Measurements from ENCODE around the gene STRBP. TPM values are rescaled to one million over a fixed set of nuclear protein-coding genes. Genes with fewer than 3 reads are reported as not detected.

The STRBP gene
- total RNA-seq, 1 donor from 2014 or later: 9.1 TPM

DNA sequence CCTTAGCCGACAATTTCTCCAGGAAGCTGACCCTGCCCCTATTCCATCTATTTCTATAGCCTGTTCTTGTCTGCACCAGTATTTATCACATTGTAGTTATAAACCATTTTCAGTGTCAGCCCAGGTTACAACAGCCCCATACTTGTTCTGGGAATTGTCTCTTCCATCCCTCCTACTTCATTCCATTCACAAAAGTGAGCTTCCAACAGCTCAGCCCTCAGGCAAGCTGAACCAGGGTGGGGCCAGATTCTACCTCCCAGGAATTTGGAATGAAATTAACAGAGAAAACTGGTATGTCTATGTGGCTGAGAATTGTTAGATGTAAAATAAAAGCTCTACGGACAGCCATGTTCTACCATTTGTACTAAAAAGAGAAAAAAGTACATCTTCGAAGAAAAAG is 36.1 kb downstream of the STRBP start:
- TF ChIP-seq POLR2AphosphoS5 (IDR thresholded peaks at IDR 0.05; ENCODE audit: insufficient read depth in 1 of 2, low read depth in 1 of 2) (no peak), POLR2A (IDR thresholded peaks at IDR 0.05) (no peak)
- TF ChIP-seq, protein P1, sequence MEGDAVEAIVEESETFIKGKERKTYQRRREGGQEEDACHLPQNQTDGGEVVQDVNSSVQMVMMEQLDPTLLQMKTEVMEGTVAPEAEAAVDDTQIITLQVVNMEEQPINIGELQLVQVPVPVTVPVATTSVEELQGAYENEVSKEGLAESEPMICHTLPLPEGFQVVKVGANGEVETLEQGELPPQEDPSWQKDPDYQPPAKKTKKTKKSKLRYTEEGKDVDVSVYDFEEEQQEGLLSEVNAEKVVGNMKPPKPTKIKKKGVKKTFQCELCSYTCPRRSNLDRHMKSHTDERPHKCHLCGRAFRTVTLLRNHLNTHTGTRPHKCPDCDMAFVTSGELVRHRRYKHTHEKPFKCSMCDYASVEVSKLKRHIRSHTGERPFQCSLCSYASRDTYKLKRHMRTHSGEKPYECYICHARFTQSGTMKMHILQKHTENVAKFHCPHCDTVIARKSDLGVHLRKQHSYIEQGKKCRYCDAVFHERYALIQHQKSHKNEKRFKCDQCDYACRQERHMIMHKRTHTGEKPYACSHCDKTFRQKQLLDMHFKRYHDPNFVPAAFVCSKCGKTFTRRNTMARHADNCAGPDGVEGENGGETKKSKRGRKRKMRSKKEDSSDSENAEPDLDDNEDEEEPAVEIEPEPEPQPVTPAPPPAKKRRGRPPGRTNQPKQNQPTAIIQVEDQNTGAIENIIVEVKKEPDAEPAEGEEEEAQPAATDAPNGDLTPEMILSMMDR (IDR thresholded peaks at IDR 0.05): no peak
- H3K4me3 ChIP-seq: no peak overlapping the region
- H3K4me1 ChIP-seq: no peaks in the 10 kb centered on the region
- no peaks in the 10 kb centered on the region for H3K27me3 ChIP-seq
- no peaks in the 10 kb centered on the region for H3K9me3 ChIP-seq
- no peak overlapping the region for H3K27ac ChIP-seq
- H3K36me3 ChIP-seq: no peaks in the 10 kb centered on the region
- DNase-seq (ENCODE audit: extremely low spot score in 2 of 2): no peak
- intact Hi-C loops (cut with DNase I): no loop called here

DNA sequence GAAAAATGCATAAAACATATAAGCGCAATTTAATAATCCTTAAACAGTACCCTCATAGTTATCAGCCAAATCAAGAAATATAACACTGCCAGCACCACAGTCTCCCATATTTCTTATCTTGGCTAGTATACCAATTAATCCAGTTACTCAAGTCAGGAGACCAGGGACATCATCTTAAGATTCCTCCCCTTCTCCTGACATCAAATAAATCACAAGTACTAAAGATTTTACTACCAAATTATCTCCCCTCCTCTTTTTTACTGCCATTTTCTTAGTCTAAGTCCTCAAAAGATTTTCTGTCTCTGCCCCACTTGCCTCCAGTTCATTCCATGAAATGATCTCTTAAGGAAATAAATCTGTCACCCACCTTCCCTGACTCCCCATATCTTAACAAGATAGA is 37.0 kb downstream of the STRBP start:
- no peak overlapping the region for H3K4me3 ChIP-seq
- no peaks in the 10 kb centered on the region for H3K4me1 ChIP-seq
- no peak for DNase-seq (ENCODE audit: extremely low spot score in 2 of 2)
- H3K36me3 ChIP-seq: no peaks in the 10 kb centered on the region
- H3K27ac ChIP-seq: no peak overlapping the region
- no peaks in the 10 kb centered on the region for H3K9me3 ChIP-seq
- intact Hi-C loops (cut with DNase I): loop anchor here (2.0 kb wide), 1 partner anchor 87 kb away; no protein-coding TSS in a partner anchor
- H3K27me3 ChIP-seq: no peaks in the 10 kb centered on the region
- TF ChIP-seq, protein P1 (IDR thresholded peaks at IDR 0.05): no peak
- no peak for TF ChIP-seq POLR2AphosphoS5 (IDR thresholded peaks at IDR 0.05; ENCODE audit: insufficient read depth in 1 of 2, low read depth in 1 of 2)
- no peak for TF ChIP-seq POLR2A (IDR thresholded peaks at IDR 0.05)

DNA sequence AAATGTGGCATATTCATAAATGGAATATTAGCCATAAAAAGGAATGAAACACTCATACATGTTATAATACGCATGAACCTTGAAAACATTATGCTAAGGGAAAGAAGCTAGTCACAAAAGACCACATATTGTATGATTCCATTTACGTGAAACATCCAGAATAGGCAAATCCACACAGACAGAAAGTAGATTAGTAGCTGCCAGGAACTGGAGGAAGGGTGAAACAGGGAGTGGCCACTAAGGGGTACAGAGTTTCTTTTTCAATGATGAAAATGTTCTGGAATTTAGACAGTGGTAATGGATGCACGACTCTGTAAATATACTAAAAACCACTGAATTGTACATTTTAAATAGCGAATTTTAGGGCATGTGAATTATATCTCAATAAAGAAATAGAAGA is 39.4 kb downstream of the STRBP start:
- TF ChIP-seq, protein P1 (IDR thresholded peaks at IDR 0.05): no peak
- TF ChIP-seq POLR2A (IDR thresholded peaks at IDR 0.05) (no peak), POLR2AphosphoS5 (IDR thresholded peaks at IDR 0.05; ENCODE audit: insufficient read depth in 1 of 2, low read depth in 1 of 2) (no peak)

DNA sequence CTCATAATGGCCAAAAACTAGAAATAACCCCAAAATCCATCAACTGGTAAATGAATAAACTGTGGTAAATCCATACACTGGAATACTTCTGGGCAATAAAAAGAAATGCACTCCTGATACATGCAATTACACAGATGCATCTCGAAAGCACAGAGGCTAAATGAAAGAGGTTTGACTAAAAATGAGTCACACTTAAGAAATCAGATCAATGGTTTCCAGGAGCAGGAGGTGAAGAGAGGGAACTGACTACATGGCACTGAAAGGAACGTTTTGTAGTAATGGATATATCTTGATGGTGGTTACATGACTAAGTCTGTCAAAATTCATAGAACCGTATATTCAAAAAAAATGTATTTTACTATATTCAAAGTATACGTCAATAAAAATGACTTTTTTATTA is 42.4 kb downstream of the STRBP start:
- TF ChIP-seq, protein P1 (IDR thresholded peaks at IDR 0.05): no peak
- no peak for TF ChIP-seq POLR2AphosphoS5 (IDR thresholded peaks at IDR 0.05; ENCODE audit: insufficient read depth in 1 of 2, low read depth in 1 of 2)
- no peak for TF ChIP-seq POLR2A (IDR thresholded peaks at IDR 0.05)
- Histone ChIP-seq H3K36me3 (no peaks in the 10 kb centered on the region), H3K27me3 (no peaks in the 10 kb centered on the region), H3K4me3 (no peak overlapping the region), H3K27ac (no peak overlapping the region), H3K4me1 (peaks cover 8% of the 10 kb centered on the region), H3K9me3 (no peaks in the 10 kb centered on the region)
- intact Hi-C loops (cut with DNase I): no loop called here
- DNase-seq (ENCODE audit: extremely low spot score in 2 of 2): no peak

More for the DNA sequence above, 39.4 kb downstream of the STRBP start:
- no peaks in the 10 kb centered on the region for H3K27me3 ChIP-seq
- H3K4me1 ChIP-seq: peaks cover 8% of the 10 kb centered on the region
- no peak overlapping the region for H3K4me3 ChIP-seq
- DNase-seq (ENCODE audit: extremely low spot score in 2 of 2): no peak
- H3K9me3 ChIP-seq: no peaks in the 10 kb centered on the region
- H3K27ac ChIP-seq: no peak overlapping the region
- intact Hi-C loops (cut with DNase I): no loop called here
- no peaks in the 10 kb centered on the region for H3K36me3 ChIP-seq

DNA sequence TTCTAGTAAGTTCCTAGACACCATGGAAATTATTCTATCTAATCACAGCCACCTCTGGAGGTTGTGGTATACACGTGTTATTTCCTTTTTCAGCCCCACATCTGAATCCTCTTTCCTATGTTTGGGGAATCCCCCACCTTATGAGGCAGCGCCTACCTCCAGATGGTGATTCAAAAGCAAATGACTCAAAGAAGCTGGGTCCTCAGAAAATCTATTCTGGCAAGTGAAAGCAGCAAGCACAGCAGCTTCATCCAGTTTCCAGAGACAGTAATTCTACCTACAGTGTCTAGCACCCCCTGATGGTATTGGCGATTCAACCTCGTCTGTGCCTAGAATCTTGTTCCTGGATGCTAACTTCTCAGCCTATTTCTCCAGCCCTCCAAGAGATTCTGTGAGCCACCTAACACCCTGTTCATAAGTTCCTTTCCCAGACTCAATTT is 43.0 kb downstream of the STRBP start:
- intact Hi-C loops (cut with DNase I): no loop called here
- no peaks in the 10 kb centered on the region for H3K36me3 ChIP-seq
- H3K27me3 ChIP-seq: no peaks in the 10 kb centered on the region
- TF ChIP-seq, protein P1 (IDR thresholded peaks at IDR 0.05): no peak
- TF ChIP-seq POLR2AphosphoS5 (IDR thresholded peaks at IDR 0.05; ENCODE audit: insufficient read depth in 1 of 2, low read depth in 1 of 2) (peak in 1 of 2 donors; percentile 30), POLR2A (IDR thresholded peaks at IDR 0.05) (no peak)
- H3K9me3 ChIP-seq: no peaks in the 10 kb centered on the region
- no peak for DNase-seq (ENCODE audit: extremely low spot score in 2 of 2)
- peaks cover 8% of the 10 kb centered on the region for H3K4me1 ChIP-seq
- no peak overlapping the region for H3K27ac ChIP-seq
- H3K4me3 ChIP-seq: no peak overlapping the region
